HG03442 (cell line): ENCODE data around the gene NOL9.
"Not testable (repeated sequence)": the region's sequence is repeated elsewhere in the genome, so short reads cannot be mapped to it uniquely, and the experiment has no call there.

Source experiments
- ATAC-seq: cut with Tn5 transposase; IDR thresholded peaks from one replicate; pipeline ENCODE4 v1.9.1; 2021; ENCODE audit warnings: mild to moderate bottlenecking, moderate library complexity; ENCODE audit not compliant: unreplicated experiment

Gene NOL9

DNA sequence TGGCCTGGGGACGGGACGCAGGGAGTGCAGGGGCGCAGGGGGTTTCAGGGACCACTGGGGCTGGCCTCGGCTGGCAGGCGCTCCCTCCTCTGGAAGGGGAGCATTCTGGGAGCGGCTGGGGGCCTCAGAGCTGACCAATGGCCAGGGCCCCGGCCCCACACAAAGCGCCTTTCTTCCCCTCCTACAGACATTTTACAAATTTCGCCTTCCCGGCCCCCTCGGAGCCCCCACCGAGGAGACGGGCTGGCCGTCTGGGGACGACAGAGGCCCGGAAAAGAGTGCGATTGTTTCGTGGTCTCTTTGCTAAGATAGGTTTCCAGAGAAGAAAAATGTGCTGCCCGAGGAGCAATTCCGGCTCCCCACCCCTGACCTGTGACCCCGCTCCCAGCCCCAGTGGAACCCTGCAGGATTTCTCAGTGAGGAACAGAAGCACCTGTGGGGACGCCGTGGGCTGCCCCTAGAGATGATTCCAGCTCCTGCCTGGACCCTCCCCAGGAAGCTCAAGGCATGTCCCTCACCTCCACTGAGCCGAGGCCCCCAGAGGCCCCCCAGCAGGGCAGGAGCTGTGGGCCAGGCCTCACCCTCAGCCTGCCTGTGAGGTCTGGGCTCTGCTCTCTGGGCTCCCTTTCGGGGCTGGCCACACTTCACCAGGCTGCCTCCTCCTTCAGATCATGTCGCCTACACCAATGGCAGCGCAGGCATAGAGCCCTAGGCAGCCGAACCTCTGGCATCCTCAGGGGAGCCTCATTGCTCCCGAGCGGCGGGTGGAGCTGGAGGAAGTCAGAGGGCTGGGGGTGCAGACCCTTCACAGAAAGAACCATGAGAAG, 47.9 kb downstream of the NOL9 start:
- no peak for ATAC-seq

GRCh38 chr1:6505367-6506209, 48.7 kb downstream of the NOL9 start:
- ATAC-seq: no peak

- no peak for ATAC-seq
These were observed 49.4 kb downstream of the NOL9 start for GRCh38 chr1:6504887-6505286.

- no peak for ATAC-seq
These were observed 50.3 kb downstream of the NOL9 start for GRCh38 chr1:6503884-6504602.

DNA sequence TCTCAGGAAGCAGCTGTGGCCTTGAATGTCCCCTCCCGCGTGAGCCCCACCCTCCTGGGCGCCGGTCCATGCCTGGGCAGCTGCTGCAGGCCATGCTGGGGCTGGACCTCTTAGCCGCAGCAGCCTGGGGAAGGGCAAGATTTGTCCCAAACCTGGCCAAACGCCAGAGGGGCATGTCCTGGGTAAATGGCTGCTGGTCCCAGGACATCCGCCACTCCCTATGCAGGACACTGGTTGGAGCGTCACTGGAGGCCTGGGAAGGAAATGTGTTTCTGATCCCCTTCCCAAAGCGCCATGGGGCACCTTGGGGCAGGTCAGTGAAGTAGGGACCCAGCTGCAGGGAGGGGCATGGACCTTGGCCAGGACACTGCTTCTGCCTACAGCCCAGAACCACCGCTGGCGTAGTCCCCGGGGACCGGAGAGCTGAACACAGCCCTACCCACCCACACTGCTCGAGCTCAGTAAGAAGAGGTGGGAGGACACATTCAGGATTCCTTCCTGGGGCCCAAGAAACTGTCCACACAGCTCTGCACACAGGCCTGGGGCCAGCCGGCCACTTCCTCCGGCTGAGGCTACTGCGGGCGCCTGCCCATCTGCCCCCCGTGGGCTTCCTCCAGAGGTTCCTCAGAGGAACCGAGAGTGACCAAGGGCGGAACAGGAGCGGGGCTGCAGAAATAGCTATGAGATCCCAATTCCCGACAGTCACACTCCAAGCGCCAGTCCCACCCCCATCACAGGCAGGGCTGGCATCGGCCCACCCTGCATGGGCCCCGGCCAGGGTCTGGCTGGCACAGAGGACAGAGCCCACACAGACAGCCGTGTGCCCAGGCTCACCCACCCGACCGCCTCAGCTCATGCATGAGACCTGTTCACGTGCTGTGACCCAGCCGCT, 52.1 kb downstream of the NOL9 start:
- no peak for ATAC-seq

GRCh38 chr1:6501279-6501813, 53.0 kb downstream of the NOL9 start:
- no peak for ATAC-seq

DNA sequence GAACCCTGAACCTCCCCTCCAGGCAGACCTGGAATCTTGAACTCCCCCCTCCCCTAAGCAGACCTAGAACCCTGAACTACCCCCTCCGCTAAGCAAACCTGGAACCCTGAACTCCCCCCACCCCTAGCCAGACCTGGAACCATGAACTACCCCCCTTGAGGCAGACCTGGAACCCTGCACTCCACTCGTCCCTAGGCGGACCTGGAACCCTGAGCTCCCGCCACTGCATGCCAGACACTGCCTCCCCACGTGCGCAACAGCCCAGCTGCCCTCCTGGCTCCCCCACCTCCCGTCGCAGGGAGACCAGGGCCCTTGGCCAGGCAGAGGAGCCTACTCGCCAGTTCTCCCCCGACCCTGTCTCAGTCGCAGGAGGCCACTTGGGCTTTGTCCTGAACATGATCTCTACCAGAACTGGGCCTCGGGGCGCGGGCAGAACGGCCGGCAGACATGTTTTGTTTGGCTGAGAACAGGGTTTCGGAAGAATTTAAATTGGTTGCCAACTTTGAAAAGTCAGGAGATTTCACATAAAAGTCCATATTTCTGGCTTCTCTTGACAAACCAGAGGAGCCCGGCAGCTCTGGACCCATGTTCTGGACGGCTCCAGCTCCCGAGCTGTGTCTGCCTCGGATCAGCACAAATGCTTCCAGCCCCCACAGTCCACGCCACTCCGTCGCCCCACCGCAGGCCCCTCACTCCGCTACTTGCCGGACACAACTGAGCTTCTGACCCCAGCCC, 53.6 kb downstream of the NOL9 start:
- ATAC-seq: no peak

GRCh38 chr1:6499296-6499695, 55.0 kb downstream of the NOL9 start:
- ATAC-seq: no peak

DNA sequence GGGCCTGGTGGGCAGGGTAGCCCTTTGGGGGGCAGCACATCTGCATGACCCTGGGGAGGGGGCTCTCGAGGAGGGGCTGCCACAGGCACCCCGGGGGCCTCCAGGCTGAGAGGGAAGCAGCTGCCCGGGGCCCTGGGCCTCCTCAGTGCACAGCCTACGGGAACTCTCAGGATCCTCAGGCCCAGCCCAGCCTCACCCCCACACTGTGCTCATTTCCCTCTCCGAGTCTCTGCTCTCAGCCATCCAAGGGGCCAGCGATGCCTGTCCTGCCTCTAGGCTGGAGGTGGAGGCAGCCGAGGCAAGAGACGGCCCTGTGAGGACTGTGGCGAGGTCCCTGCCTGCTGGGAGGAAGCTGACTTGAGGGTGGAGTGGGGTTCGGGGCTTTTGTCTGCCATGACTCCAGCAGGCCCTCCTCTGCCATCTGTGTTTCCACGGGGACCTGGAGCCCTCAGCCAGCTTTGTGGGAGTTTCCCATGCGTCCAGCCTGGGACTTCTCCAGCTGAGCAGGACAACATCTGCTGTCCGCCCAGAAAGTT, 55.7 kb downstream of the NOL9 start:
- ATAC-seq: no peak

DNA sequence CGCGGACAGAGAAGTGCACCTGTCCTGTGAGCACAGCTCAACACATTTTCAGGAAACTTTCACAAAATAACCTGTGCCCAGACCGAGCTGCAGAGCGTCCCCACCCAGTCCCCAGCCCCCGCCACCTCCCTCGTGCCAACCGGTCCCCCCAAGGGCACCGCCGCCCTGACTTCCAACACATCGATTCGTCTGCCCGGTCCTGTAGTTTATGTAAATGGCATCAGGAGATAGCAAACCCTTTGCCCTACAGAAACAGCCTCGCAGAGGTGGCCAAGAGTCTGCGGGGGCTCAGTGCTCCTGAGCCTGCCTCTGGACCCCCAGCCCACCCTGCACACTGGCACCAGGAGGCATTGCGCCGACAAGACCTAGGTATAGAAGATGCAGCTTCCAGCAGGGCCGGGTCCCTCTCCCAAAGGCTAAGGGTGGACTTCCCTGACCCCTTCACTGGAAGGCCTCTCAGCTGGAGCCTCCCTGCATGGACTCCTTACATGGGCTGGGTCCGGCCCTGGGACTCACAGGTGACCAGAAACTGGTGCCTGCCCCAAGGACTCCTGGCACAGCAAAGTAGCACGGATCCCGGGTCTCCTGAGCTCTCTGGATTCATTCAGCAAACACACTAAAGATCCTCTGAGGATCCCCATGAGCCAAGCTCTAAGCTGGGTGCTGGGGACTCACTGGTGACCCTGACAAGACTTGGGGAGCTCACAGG, 56.3 kb downstream of the NOL9 start:
- ATAC-seq: no peak

DNA sequence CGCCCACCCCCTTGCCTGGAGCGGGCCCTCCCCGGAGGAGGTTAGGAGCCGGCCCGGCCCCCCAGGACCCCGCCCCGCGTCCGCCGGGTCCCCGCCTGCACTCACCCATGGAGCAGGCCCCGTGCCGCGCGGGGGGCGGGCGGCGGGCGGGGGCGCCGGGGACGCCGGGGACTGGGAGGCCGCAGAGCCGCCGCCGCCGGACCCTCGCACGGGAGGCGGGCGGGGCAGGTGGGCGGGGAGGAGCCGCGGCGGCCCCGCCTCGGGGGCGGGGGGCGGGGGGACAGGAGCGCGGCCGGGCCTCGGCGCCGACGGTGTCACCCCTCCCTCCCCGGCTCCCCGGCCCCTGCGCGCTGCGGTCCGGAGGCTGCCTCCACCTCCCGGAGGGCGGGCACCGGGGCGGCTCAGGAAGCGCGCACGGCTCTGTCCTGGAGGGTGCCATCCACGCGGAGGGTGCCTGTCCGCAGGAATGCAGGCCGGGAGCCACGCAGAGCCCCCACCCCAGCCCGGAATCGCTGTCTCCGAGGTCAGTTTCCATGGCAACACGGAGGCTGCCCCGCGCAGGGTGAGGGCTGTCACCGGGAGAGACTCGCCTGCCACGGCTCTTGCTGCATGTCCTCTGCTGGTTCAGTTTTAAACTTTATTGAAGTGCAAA, 57.0 kb downstream of the NOL9 start:
- no peak for ATAC-seq

DNA sequence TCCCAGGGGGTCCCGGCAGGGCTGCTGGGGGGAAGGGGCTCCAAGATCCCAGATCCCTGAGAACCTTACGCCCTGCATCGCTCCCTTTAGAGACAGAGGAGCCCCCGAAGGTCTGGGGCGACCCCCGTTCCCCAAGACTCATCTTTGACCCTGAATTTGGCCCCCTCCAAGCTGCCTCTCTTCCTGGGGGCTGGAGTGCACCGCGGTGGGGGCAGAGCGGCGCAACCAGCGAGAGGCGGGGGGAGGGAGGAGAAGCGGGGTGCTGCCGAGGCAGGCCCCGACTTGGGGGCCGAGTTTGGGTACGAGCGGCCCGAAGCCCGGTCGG, 57.5 kb downstream of the NOL9 start:
- ATAC-seq: no peak

DNA sequence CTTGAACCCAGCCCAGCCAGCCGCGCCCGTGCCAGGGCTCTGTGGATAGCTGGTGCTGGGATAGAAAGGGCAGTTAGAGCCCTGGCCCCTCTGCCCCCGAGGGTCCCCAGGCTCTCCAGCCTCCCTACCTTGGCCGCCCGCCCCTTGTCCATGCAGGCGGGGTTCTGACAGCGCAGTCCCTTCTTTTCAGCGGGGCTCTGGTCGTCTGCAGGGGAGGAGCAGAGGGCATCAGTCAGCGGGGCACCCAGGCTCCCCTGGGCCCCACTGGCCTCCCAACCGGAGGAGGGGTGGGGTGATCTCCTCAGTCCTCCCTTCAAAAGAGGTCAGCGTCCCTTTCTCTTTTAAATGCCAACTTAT, 58.0 kb downstream of the NOL9 start:
- ATAC-seq: no peak

DNA sequence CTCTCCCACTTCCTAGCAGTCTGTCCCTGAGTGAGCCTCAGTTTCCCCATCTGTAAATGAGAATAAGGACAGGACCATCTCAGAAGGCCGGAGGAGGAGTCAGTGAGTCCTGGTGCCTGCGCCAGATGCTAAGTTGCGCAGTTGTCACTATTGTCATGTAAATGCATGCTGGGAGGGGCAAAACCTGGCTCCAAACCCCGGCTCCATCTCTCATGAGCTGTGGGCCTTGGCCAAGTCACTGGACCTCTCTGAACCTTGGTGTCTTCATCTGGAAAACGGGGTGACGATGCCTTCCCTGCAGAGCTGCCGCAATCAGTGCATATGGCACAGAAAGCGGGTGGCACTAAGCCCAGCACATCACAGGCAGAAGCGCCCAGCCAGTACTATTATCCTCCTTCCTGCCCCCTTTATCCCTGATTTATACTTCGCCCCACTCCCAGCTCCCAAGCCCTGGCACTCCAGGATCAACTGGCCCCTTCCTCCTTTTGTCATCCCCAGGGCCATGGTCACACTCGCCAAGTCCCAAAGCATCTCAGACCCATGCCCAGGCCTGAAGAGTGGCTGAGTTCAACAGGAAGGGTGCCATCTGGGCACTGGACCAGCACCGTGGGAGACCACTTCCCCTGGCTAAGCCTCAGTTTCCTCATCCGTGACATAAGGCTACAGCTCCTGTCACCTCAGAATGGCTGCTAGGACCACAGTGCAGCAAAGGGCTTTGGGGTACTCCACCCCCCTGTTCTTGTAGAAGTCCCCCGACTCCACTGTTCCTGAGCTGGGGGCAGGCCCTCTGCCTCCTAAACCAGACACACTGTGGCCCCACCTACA, 58.6 kb downstream of the NOL9 start:
- ATAC-seq: no peak

- ATAC-seq: no peak
These were observed 59.3 kb downstream of the NOL9 start for GRCh38 chr1:6495041-6495441.

DNA sequence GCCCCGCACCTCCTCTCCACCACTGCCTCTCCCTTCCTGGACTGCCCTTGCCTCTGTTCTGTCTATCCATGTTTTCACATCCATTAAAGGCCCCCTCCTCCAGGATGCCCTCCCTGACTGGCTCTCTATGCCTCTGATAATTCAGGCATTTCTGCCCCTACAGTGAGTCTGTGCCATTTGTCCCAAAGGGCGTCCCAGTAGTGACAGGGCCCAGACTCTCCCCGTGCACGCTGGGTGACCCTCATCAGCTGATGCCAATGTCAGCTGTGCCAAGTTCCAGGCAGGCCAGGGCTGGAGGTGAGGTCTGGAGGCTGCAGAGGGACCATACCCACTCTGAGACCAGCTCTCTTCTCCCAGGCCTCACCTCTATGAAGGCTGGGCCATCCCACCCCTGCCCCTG, 59.7 kb downstream of the NOL9 start:
- ATAC-seq: no peak

- ATAC-seq: not testable (repeated sequence)
These were observed 60.5 kb downstream of the NOL9 start for GRCh38 chr1:6493834-6494223.

DNA sequence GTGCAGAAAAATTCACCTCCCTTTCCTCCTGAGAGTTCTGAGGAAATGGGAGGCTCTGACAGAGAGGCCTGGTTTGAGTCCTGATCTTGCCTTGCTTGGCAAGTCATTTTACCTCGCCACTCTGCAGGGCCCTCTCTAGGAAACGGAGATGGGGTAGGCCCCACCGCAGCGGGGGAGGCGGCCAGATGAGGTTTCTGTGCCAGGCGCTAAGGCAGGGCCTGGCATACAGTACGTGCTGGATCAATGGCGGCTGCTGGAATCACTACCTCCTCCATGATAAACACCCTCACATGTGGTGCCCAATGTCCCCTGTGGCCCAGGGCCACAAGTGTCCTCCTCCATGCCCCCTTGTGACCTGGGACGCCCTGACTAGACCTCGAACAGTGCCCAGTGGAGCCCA, 62.3 kb downstream of the NOL9 start:
- no peak for ATAC-seq
